Measurements from ENCODE around the gene AKR1B1. TPM values are rescaled to one million over a fixed set of nuclear protein-coding genes. Genes with fewer than 3 reads are reported as not detected.

AKR1B1 gene
- total and polyA plus RNA-seq, 2 of the 13 experiments (the other 11 are each of a cell fraction or from before 2014, with no cell fraction given), result 89.9 to 133 TPM

- TF ChIP-seq ELK4 (CRISPR knock-in tag; IDR thresholded peaks at IDR 0.05; ENCODE audit: borderline replicate concordance), result no peak
- TF ChIP-seq ZNF780A (CRISPR knock-in tag; IDR thresholded peaks at IDR 0.05), result no peak
- no peak for TF ChIP-seq SOX6 (IDR thresholded peaks at IDR 0.05)
- no peak for TF ChIP-seq SOX6 (CRISPR knock-in tag; IDR thresholded peaks at IDR 0.05)
- no peak for TF ChIP-seq ZNF629 (CRISPR knock-in tag; conservative IDR thresholded peaks at IDR 0.05)
- TF ChIP-seq ZBTB44 (CRISPR knock-in tag; IDR thresholded peaks at IDR 0.05), result no peak
- TF ChIP-seq NR2F6 (IDR thresholded peaks at IDR 0.05), result peak; percentile 59
- TF ChIP-seq NR2F6 (CRISPR knock-in tag; IDR thresholded peaks at IDR 0.05), result peak; percentile 58; the same call in 1 of the 2 replicates
- TF ChIP-seq ZNF362 (CRISPR knock-in tag; IDR thresholded peaks at IDR 0.05; ENCODE audit: borderline replicate concordance), result peak; percentile 77
- TF ChIP-seq ARNTL (CRISPR knock-in tag; IDR thresholded peaks at IDR 0.05), result no peak
- no peak for TF ChIP-seq ZFP41 (CRISPR knock-in tag; IDR thresholded peaks at IDR 0.05; ENCODE audit: borderline replicate concordance)
- TF ChIP-seq MTF2 (CRISPR knock-in tag; IDR thresholded peaks at IDR 0.05; ENCODE audit: borderline replicate concordance), result no peak
- TF ChIP-seq ZNF672 (CRISPR knock-in tag; IDR thresholded peaks at IDR 0.05), result no peak
- TF ChIP-seq FOXA1 (IDR thresholded peaks at IDR 0.05), result no peak
- no peak for TF ChIP-seq FOXA1 (CRISPR knock-in tag; IDR thresholded peaks at IDR 0.05)
- TF ChIP-seq ARID3A (IDR thresholded peaks at IDR 0.05; ENCODE audit: low read depth, low read length), result no peak
- no peak for TF ChIP-seq HHEX (CRISPR knock-in tag; IDR thresholded peaks at IDR 0.05)
- no peak for TF ChIP-seq ATRX (CRISPR knock-in tag; IDR thresholded peaks at IDR 0.05; ENCODE audit: borderline replicate concordance)
- no peak for TF ChIP-seq ZNF333 (CRISPR knock-in tag; IDR thresholded peaks at IDR 0.05; ENCODE audit: borderline replicate concordance)
- TF ChIP-seq HNRNPL (IDR thresholded peaks at IDR 0.05; ENCODE audit: low read depth, low read length), result 0 out of 2 replicates have a peak, but pooled peaks have one; percentile 40
- TF ChIP-seq ZBTB7A (CRISPR knock-in tag; IDR thresholded peaks at IDR 0.05), result no peak
- no peak for TF ChIP-seq SNAPC4 (CRISPR knock-in tag; IDR thresholded peaks at IDR 0.05)
- no peak for TF ChIP-seq CC2D1A (CRISPR knock-in tag; IDR thresholded peaks at IDR 0.05)
These were observed 36.3 kb downstream of the AKR1B1 start (continued) for GRCh38 chr7:134422638-134423037.

All from HepG2 (cell line).